H1 (cell line): ENCODE results near the gene CENPF. TPM values are rescaled to one million over a fixed set of nuclear protein-coding genes. Genes with fewer than 3 reads are reported as not detected.

ENCODE experiments used
- CHD7 ChIP-seq: fragments of 300-600 bp; sonication (generic); IDR thresholded peaks from 2 replicates; pipeline ENCODE4 v1.7.1; 2012; ENCODE audit warnings: low read length, moderate library complexity, mild to moderate bottlenecking, inconsistent platforms; ENCODE audit not compliant: insufficient replicate concordance
- CREB1 ChIP-seq: IDR thresholded peaks from 2 replicates; pipeline ENCODE4 v1.6.1; 2012; ENCODE audit warnings: inconsistent platforms
- KDM5A ChIP-seq: fragments of 200-600 bp; IDR thresholded peaks from 2 replicates; pipeline ENCODE4 v1.7.1; 2012; ENCODE audit warnings: mild to moderate bottlenecking, low read length, inconsistent platforms, mixed read lengths
- MAFK ChIP-seq: IDR thresholded peaks from 2 replicates; pipeline ENCODE4 v1.6.1; 2012; ENCODE audit warnings: low read depth, mild to moderate bottlenecking, improper control_type of control experiment, low read length
- POLR2A ChIP-seq, 2 experiments: IDR thresholded peaks; 1 replicate in 1 of 2; 2 replicates in 1 of 2; pipeline ENCODE4 v1.6.1; 2011; ENCODE audit warnings: low read depth in 2 of 2, low read length in 2 of 2, mild to moderate bottlenecking in 2 of 2; ENCODE audit errors: control extremely low read depth in 1 of 2
- SRF ChIP-seq: IDR thresholded peaks from 2 replicates; pipeline ENCODE4 v1.6.1; 2011; ENCODE audit warnings: mild to moderate bottlenecking, low read depth, low read length, moderate library complexity
- SUZ12 ChIP-seq: fragments of 200-600 bp; sonication (generic); IDR thresholded peaks from 2 replicates; pipeline ENCODE4 v1.6.1; 2012; ENCODE audit warnings: mild to moderate bottlenecking, inconsistent platforms, low read length, moderate library complexity, mixed read lengths
- polyA plus RNA-seq, 7 experiments: library from polyadenylated mRNA; depleted of rRNA in 3 of 7; stranded (reverse) in 5 of 7; unstranded in 2 of 7; fragments of >200 nt in 5 of 7; fragments of 200-250 nt in 2 of 7; gene quantifications; 1 replicate in 5 of 7; 2 replicates in 1 of 7; 4 replicates in 1 of 7; pipeline versions ENCODE4 v1.2.1 to v1.2.3, GENCODE V29; 2011 to 2013; ENCODE audit warnings: missing spikeins in 2 of 7, mixed read lengths in 2 of 7
- total RNA-seq: library from RNA; stranded (reverse); fragmentation: NEBNext Ultra II Directional; extraction: Animal tissue kit (Norgen Biotek cat#: 25700); gene quantifications from 2 replicates; pipeline ENCODE4 v1.2.1, GENCODE V29; 2021
- TF ChIP-seq, protein P1 (sequence below), 3 experiments: IDR thresholded peaks; 1 replicate in 2 of 3; 2 replicates in 1 of 3; pipeline versions ENCODE4 v1.5.1 to v1.6.1; 2011; ENCODE audit warnings: low read length in 3 of 3, mild to moderate bottlenecking in 3 of 3, inconsistent platforms in 2 of 3, low read depth in 1 of 3, moderate library complexity in 1 of 3; ENCODE audit not compliant: insufficient read depth in 1 of 3; ENCODE audit errors: control extremely low read depth in 1 of 3

The CENPF gene
- total and polyA plus RNA-seq, 2 of the 8 experiments (the other 6 are each of a cell fraction or from before 2014, with no cell fraction given), result 13.7 to 170 TPM

DNA sequence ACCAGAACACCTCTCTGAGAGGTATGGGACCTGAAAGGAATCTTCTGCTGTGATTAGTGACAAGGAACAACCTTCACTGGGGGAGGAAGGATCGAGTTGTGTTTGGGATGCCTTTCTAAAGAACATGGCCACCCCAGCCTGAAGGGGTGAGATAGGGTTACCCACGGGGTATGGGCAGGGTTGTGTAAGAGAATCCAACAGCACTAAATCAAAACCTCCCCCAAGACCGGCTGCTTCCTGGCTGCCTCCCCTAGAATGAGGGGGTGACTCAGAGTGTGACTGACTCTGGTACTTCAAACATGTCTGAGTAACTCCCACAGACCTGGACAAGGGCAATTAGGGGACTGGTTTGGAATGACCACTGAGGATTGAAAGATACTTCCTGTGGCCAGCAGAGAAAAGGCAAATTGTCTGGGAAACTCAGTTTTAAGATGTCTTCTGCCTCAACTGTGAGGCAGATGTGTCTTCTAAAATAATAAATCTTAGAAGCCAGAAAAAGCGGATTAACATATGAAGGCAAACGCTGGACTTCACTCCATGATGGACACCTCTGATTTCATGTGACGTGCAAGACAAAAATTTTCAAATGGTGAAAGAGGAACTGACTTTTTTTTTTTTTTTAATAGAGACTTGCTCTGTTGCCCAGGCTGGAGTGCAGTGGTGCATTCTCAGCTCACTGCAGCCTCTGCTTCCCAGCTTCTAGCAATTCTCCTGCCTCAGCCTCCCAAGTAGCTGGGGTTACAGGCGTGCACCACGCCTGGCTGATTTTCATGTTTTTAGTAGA lies 44.9 kb upstream of the CENPF start (continued):
- no peak for TF ChIP-seq CHD7
- TF ChIP-seq, protein P1, sequence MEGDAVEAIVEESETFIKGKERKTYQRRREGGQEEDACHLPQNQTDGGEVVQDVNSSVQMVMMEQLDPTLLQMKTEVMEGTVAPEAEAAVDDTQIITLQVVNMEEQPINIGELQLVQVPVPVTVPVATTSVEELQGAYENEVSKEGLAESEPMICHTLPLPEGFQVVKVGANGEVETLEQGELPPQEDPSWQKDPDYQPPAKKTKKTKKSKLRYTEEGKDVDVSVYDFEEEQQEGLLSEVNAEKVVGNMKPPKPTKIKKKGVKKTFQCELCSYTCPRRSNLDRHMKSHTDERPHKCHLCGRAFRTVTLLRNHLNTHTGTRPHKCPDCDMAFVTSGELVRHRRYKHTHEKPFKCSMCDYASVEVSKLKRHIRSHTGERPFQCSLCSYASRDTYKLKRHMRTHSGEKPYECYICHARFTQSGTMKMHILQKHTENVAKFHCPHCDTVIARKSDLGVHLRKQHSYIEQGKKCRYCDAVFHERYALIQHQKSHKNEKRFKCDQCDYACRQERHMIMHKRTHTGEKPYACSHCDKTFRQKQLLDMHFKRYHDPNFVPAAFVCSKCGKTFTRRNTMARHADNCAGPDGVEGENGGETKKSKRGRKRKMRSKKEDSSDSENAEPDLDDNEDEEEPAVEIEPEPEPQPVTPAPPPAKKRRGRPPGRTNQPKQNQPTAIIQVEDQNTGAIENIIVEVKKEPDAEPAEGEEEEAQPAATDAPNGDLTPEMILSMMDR (IDR thresholded peaks at IDR 0.05; ENCODE audit: control extremely low read depth in 1 of 3, insufficient read depth in 1 of 3, low read depth in 1 of 3, low read length in 3 of 3), result no peak
- no peak for TF ChIP-seq SUZ12
- TF ChIP-seq SRF, result no peak
- TF ChIP-seq KDM5A, result no peak
- no peak for TF ChIP-seq CREB1
- TF ChIP-seq MAFK, result no peak
- no peak for TF ChIP-seq POLR2A (IDR thresholded peaks at IDR 0.05; ENCODE audit: control extremely low read depth in 1 of 2, low read depth in 2 of 2, low read length in 2 of 2)
